OCI-LY7 (cell line): Measurements from ENCODE around the gene ENSA.

Experiments used
- EZH2phosphoT487 ChIP-seq: fragments of 200-600 bp; sonication (generic); IDR thresholded peaks from 2 replicates; pipeline ENCODE4 v1.6.1; 2018; ENCODE audit warnings: low read depth, borderline replicate concordance, mild to moderate bottlenecking, mixed run types, antibody characterized with exemption, low read length, moderate library complexity, mixed read lengths
- TF ChIP-seq, protein P1 (sequence below): fragments of 200-600 bp; sonication (generic); conservative IDR thresholded peaks from 2 replicates; pipeline ENCODE4 v1.5.1; 2014; ENCODE audit warnings: mild to moderate bottlenecking, antibody characterized with exemption, low read length, moderate library complexity, mixed read lengths

DNA sequence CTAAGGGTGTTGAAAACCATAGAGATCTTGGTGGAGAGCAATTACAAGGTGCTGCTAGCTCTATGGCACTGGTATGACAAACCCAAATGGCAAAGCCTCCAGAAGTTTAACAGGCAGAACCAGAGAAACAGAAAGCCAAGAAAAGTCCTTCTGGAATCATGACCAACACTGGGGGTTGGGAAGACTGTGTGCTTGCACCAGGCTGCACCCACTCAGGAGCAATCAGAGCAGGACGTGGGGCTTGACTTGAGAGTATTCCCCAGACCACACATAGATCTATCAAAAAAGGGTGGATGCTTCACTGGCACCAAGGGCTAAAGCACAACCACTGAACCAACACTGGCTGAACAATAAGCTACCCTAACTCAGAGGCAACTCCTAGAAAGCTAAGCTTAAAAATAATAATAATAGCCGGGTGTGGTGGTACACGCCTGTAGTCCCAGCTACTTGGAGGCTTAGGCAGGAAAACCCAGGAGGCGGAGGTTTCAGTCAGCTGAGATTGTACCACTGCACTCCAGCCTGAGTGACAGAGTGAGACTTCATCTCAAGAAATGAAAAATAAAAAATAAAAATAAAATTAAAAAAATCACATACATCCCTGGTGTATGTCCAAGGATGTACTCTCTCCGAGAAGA is 20.1 kb upstream of the ENSA start:
- TF ChIP-seq, protein P1, sequence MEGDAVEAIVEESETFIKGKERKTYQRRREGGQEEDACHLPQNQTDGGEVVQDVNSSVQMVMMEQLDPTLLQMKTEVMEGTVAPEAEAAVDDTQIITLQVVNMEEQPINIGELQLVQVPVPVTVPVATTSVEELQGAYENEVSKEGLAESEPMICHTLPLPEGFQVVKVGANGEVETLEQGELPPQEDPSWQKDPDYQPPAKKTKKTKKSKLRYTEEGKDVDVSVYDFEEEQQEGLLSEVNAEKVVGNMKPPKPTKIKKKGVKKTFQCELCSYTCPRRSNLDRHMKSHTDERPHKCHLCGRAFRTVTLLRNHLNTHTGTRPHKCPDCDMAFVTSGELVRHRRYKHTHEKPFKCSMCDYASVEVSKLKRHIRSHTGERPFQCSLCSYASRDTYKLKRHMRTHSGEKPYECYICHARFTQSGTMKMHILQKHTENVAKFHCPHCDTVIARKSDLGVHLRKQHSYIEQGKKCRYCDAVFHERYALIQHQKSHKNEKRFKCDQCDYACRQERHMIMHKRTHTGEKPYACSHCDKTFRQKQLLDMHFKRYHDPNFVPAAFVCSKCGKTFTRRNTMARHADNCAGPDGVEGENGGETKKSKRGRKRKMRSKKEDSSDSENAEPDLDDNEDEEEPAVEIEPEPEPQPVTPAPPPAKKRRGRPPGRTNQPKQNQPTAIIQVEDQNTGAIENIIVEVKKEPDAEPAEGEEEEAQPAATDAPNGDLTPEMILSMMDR, result no peak
- no peak for TF ChIP-seq EZH2phosphoT487
